OCI-LY7 (cell line): Measurements from ENCODE around the gene PRSS50. TPM values are rescaled to one million over a fixed set of nuclear protein-coding genes. Genes with fewer than 3 reads are reported as not detected.

Experiments used
- BruUV-seq: library from RNA; stranded (reverse); fragments of 400-500 nt; replicated peaks from 2 replicates; lab custom pipeline; 2021; lab: Mats Ljungman, UMichigan
- CTCF ChIA-PET: fragments of 300-600 bp; sonication (Branson Sonifier 250); formaldehyde crosslinking; loops from one replicate; lab custom pipeline; 2022; ENCODE audit warnings: antibody characterized with exemption; ENCODE audit not compliant: unreplicated experiment; lab: Charles Lee
- POLR2A ChIA-PET: fragments of 300-600 bp; sonication (Branson Sonifier 250); formaldehyde crosslinking; loops from one replicate; lab custom pipeline; 2022; ENCODE audit warnings: antibody characterized with exemption; lab: Charles Lee
- DNase-seq: peaks from one replicate; pipeline ENCODE4 v3.0.0-alpha.2; 2015; ENCODE audit warnings: low spot score
- H2AFZ ChIP-seq: fragments of 200-600 bp; sonication (generic), shearing (Covaris generic); 2 replicates; pipeline ENCODE4 v1.6.1; 2014; ENCODE audit warnings: mild to moderate bottlenecking, antibody characterized with exemption, low read length, moderate library complexity
- H3K27ac ChIP-seq: fragments of 200-600 bp; sonication (generic); 2 replicates; pipeline ENCODE4 v1.5.1; 2014; ENCODE audit warnings: mixed run types, low read depth, mild to moderate bottlenecking, moderate library complexity, low read length, inconsistent platforms; ENCODE audit not compliant: poor library complexity, severe bottlenecking
- H3K36me3 ChIP-seq: fragments of 200-600 bp; sonication (generic); 2 replicates; pipeline ENCODE4 v1.6.1; 2014; ENCODE audit warnings: mild to moderate bottlenecking, antibody characterized with exemption, low read length, moderate library complexity, mixed read lengths; ENCODE audit not compliant: insufficient read depth
- H3K4me1 ChIP-seq: fragments of 200-600 bp; sonication (generic); 2 replicates; pipeline ENCODE4 v1.5.1; 2014; ENCODE audit warnings: mild to moderate bottlenecking, low read length; ENCODE audit not compliant: insufficient read depth, poor library complexity, severe bottlenecking
- H3K4me2 ChIP-seq: fragments of 200-600 bp; sonication (generic); 2 replicates; pipeline ENCODE4 v1.6.1; 2014; ENCODE audit warnings: mild to moderate bottlenecking, low read length
- H3K4me3 ChIP-seq: fragments of 200-600 bp; sonication (generic); 2 replicates; pipeline ENCODE4 v1.5.1; 2014; ENCODE audit warnings: mild to moderate bottlenecking, low read depth, low read length; ENCODE audit not compliant: poor library complexity, severe bottlenecking
- H3K79me2 ChIP-seq: fragments of 200-600 bp; sonication (generic); 2 replicates; pipeline ENCODE4 v1.6.1; 2016; ENCODE audit warnings: low read depth, mild to moderate bottlenecking, low read length, moderate library complexity, mixed read lengths; ENCODE audit not compliant: insufficient read depth
- H3K9me2 ChIP-seq: fragments of 200-600 bp; sonication (generic); 2 replicates; pipeline ENCODE4 v1.6.1; 2016; ENCODE audit warnings: mild to moderate bottlenecking, low read length, mixed read lengths; ENCODE audit not compliant: insufficient read depth
- H3K9me3 ChIP-seq: fragments of 200-600 bp; sonication (generic); 2 replicates; pipeline ENCODE4 v1.6.1; 2014; ENCODE audit warnings: mild to moderate bottlenecking, mixed run types, low read length, mixed read lengths
- H4K20me1 ChIP-seq: fragments of 200-600 bp; sonication (generic); 2 replicates; pipeline ENCODE4 v1.6.1; 2014; ENCODE audit warnings: mild to moderate bottlenecking, antibody characterized with exemption, low read length, moderate library complexity, mixed read lengths; ENCODE audit not compliant: insufficient read depth
- EZH2phosphoT487 ChIP-seq: fragments of 200-600 bp; sonication (generic); IDR thresholded peaks from 2 replicates; pipeline ENCODE4 v1.6.1; 2018; ENCODE audit warnings: low read depth, borderline replicate concordance, mild to moderate bottlenecking, mixed run types, antibody characterized with exemption, low read length, moderate library complexity, mixed read lengths
- intact Hi-C: fragments of 100-400 bp; cut with micrococcal nuclease; formaldehyde crosslinking; loops from one replicate; pipeline ENCODE4 v1.10.0; 2022; ENCODE audit not compliant: unreplicated experiment
- total RNA-seq, 2 experiments: library from RNA; depleted of rRNA in 1 of 2; stranded (reverse); fragments of >200 nt in 1 of 2; shearing (Covaris generic) in 1 of 2; gene quantifications; 2 replicates each; pipeline ENCODE4 v1.2.3, GENCODE V29; 2014 to 2022
- TF ChIP-seq, protein P1 (sequence below): fragments of 200-600 bp; sonication (generic); conservative IDR thresholded peaks from 2 replicates; pipeline ENCODE4 v1.5.1; 2014; ENCODE audit warnings: mild to moderate bottlenecking, antibody characterized with exemption, low read length, moderate library complexity, mixed read lengths

The PRSS50 gene
- total RNA-seq, 2 experiments from 2014 or later = not detected

DNA sequence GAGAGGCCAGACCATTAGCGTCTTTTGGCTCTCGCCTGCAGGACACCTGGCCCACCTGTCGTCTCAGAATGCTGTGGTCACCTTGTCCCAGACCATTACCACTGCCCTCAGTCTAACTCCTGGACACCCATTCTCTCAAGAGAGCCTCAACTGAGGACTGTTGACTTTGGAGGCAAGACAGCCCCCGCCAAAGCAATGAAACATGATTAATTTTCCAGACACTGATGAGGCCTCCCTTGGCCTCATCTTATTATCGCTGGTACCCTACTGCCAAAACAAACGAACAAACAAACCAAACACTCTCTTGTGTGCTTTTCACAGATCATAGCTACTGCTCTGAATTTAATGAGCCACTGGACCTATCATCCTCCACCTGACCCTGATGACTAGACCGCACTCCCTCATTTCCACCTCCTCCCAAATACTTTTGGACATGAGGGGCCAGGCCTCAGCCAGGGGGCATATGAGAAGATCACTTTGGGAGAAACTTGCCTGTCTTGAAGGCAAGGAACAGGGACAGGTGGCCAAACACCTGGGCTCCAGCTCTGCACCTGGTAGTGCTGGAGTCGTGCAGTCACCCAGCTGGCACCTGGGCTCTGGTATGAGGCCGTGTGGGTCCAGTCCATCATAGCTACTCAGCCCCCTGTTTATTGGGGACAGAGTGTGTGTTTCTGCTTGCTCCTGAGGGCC lies 51.8 kb downstream of the PRSS50 start:
- TF ChIP-seq EZH2phosphoT487 = no peak
- TF ChIP-seq, protein P1, sequence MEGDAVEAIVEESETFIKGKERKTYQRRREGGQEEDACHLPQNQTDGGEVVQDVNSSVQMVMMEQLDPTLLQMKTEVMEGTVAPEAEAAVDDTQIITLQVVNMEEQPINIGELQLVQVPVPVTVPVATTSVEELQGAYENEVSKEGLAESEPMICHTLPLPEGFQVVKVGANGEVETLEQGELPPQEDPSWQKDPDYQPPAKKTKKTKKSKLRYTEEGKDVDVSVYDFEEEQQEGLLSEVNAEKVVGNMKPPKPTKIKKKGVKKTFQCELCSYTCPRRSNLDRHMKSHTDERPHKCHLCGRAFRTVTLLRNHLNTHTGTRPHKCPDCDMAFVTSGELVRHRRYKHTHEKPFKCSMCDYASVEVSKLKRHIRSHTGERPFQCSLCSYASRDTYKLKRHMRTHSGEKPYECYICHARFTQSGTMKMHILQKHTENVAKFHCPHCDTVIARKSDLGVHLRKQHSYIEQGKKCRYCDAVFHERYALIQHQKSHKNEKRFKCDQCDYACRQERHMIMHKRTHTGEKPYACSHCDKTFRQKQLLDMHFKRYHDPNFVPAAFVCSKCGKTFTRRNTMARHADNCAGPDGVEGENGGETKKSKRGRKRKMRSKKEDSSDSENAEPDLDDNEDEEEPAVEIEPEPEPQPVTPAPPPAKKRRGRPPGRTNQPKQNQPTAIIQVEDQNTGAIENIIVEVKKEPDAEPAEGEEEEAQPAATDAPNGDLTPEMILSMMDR = no peak
- no peaks in the 10 kb centered on the region for H3K9me3 ChIP-seq
- CTCF ChIA-PET = no interaction called here
- no TSS peak for BruUV-seq
- H4K20me1 ChIP-seq = no peaks in the 10 kb centered on the region
- POLR2A ChIA-PET = no interaction called here
- H3K4me1 ChIP-seq = no peaks in the 10 kb centered on the region
- intact Hi-C loops = no loop called here
- H3K9me2 ChIP-seq = no peaks in the 10 kb centered on the region
- H3K27ac ChIP-seq = no peak overlapping the region
- no peaks in the 10 kb centered on the region for H3K36me3 ChIP-seq
- no peak for DNase-seq
- no peaks in the 10 kb centered on the region for H3K79me2 ChIP-seq
- no peak overlapping the region for H3K4me2 ChIP-seq
- H3K4me3 ChIP-seq = no peak overlapping the region
- no peak overlapping the region for H2AFZ ChIP-seq

DNA sequence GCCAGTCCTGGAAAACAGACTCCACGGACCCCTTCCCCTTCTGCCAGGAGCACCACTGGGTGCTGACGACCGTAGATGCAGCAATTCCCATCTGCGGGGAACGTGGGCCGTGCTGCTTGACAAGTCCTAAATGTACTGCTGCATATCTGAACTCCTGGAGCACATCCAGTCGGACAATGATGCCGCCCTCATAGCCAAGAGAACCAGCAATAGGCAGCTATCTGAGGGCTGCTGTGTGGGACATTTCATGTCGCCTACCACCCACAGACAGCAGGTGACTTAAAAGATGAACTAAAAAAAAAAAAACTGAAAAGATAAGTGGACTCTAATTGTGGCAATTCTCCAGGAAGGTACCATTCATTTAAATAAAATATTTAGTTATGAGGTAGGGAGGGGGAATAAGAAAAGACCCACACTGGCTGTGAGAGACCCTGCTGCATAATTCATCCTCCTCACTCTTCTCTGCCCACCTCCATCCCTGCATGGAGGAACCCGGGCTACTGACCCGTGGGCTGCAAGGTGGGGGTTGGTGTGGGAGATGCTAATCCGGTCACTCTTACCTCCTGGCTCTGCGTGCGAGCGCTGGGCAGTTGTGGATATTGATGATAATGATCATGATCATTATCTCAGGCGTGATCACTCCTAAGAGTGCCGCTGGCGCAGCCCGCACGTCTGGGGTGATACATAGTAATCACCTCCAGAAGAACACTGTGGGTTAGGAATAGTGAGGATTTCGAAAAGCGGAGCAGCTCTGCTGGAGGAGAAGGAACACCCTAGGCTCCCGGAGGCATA lies 52.5 kb downstream of the PRSS50 start:
- no peak overlapping the region for H2AFZ ChIP-seq
- no peaks in the 10 kb centered on the region for H3K9me3 ChIP-seq
- ChIA-PET POLR2A (no interaction called here), CTCF (interaction anchor here (0.6 kb wide), 1 partner anchor 177 kb away, joined by 3 read pairs; no protein-coding TSS in a partner anchor)
- no peaks in the 10 kb centered on the region for H4K20me1 ChIP-seq
- no peak overlapping the region for H3K4me3 ChIP-seq
- peaks cover 5% of the 10 kb centered on the region for H3K4me1 ChIP-seq
- no peak for TF ChIP-seq EZH2phosphoT487
- TF ChIP-seq, protein P1 = no peak
- no peaks in the 10 kb centered on the region for H3K9me2 ChIP-seq
- no TSS peak for BruUV-seq
- intact Hi-C loops = no loop called here
- H3K79me2 ChIP-seq = no peaks in the 10 kb centered on the region
- H3K4me2 ChIP-seq = no peak overlapping the region
- H3K27ac ChIP-seq = no peak overlapping the region
- no peaks in the 10 kb centered on the region for H3K36me3 ChIP-seq
- DNase-seq = no peak
